GM18867 (cell line): ENCODE measurements around the gene USP15.
"Not testable (repeated sequence)": the region's sequence is repeated elsewhere in the genome, so short reads cannot be mapped to it uniquely, and the experiment has no call there.

Experiments
- ATAC-seq: cut with Tn5 transposase; IDR thresholded peaks from one replicate; pipeline ENCODE4 v1.9.1; 2021; ENCODE audit warnings: mild to moderate bottlenecking, moderate library complexity; ENCODE audit not compliant: unreplicated experiment

The USP15 gene

GRCh38 chr12:62365846-62366245 lies 105.6 kb downstream of the USP15 start:
- ATAC-seq = not testable (repeated sequence)

DNA sequence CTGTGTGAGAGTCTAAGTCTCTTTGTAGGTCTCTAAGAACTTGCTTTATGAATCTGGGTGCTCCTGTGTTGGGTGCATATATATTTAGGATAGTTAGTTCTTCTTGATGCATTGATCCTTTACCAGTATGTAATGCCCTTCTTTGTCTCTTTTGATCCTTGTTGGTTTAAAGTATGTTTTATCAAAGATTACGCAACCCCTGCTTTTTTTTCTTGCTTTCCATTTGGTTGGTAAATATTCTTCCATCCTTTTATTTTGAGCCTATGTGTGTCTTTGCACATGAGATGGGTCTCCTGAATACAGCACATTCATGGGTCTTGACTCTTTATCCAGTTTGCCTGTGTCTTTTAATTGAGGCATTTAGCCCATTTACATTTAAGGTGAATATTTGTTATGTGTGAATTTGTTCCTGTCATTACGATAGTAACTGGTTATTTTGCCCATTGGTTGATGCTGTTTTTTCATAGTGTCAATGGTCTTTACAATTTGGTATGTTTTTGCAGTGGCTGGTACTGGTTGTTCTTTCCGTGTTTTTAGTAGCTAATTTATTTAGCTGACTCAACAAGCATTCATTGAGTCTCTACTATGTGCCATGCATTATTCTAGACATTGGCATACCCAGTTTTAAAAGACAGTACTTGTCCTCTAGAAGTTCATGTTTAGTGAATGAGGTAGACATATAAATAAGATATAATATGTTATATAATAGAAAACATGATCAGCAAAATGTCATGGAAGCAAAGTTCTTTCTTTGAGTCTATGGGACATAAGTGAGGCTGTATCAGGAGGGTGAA lies 108.4 kb downstream of the USP15 start:
- ATAC-seq = not testable (repeated sequence)

GRCh38 chr12:62370189-62370588 lies 110.0 kb downstream of the USP15 start:
- no peak for ATAC-seq

DNA sequence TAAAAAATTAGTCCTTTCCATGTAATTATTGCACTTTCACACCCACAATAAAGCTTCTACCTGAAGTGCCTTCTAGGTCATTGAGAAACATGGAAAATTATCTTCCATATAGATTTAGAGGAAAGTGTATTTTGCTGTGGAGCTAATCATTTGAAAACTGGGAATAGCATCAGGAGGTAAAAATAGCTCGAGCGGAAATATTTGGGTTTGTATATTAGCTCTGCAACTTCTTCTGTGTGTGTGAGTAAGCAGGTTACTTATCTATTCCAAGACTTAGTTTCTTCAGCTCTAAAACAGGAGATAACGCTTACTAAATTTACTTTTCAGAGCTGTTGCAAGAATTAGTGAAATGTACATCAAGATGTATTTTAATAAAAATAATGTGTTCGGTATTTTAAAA lies 111.5 kb downstream of the USP15 start:
- no peak for ATAC-seq

GRCh38 chr12:62372134-62372533 lies 111.9 kb downstream of the USP15 start:
- ATAC-seq = no peak

DNA sequence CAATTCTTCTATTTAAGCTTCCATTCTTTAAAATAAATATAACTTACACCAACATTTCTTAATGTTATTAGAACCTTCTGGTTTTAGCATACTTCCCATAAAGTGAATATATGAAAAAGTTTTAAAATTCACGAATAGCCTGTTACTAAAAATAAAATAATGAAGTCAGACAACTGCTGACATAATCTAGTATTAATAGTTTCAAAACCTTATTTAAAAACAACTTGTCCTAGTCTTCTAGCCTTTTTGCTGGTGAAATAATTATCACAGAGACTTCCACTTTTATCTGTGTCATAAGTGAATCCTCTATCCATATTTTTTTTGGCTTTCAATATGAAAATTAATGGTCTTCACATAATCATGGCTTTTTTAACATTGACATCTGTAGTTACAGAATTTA lies 112.6 kb downstream of the USP15 start:
- no peak for ATAC-seq

DNA sequence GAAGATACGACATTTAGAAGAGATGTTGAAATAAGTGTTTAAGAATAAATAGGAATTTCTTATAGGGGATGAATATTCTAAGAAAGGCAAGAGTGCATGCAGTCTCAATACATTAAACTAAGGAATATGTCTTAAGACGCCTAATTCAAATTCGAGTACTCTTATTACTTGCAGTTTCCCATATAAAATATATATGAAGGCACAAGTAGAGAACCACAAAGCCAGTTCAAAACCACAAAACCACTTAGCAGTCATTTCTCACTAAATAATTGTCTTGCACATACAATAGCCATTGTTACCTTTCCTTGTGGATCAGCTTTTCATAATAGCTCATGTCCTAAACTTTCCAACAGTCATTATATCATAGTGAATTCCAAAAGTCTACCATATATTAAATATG lies 115.4 kb downstream of the USP15 start:
- no peak for ATAC-seq

GRCh38 chr12:62379026-62379722 lies 119.0 kb downstream of the USP15 start:
- ATAC-seq = no peak

- no peak for ATAC-seq
These were observed 119.5 kb downstream of the USP15 start for GRCh38 chr12:62379723-62380045.

- ATAC-seq = no peak
These were observed 122.3 kb downstream of the USP15 start for GRCh38 chr12:62382526-62382925.

DNA sequence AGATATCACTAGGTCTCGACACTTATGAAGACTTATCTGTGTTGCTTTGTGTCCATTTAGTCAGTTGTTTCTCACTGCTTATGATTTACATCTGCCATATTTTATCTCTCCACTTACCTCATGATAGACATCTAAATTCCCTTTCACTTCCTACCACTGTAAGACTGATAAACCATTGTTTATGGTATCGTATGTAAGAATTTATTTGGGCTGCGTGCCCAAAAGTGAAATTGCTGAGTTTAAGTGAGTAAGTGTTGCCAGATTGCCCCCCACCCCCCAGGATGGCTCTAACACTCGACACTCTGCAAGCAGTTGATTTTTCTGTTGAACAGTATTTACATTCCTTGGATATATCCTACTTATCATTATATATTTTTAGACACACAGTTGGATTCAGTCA lies 136.5 kb downstream of the USP15 start:
- no peak for ATAC-seq

- ATAC-seq = no peak
These were observed 139.9 kb downstream of the USP15 start for GRCh38 chr12:62400135-62400534.

DNA sequence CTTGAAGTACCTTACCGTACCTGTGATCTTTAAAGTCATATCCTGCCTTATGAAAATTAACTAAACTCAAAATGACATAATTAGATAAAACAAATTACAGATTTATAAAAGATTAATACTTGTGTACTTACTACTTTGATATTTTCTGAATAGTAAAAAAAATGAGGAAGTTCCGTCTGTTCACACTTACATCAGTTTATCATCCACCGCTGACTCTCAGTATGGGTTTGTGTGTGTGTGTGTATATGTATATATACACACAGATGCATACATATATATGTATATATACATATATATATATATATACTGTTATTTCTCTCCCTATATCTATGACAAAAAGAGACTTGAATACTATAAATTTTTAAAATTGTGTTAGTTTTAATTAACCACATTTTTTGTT lies 141.4 kb downstream of the USP15 start:
- no peak for ATAC-seq

DNA sequence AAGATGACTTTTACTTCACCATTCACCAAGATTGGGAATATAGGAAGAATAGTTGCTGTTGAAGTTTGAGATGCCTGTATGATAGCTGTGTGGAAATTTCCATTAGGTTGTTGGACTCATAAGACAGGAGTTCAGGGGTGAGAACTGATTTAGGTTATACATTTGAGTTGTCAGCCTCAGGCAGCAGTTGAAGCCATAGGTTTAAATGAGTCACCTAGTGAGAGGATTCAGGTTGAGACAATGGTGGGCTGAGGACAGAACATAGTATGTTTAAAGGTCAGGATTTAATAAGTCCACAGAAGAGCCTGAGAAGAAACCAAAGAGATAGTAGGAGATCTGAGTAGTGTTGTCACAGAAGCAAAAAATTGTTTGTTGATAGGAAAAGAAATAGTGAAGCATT lies 142.8 kb downstream of the USP15 start:
- no peak for ATAC-seq

DNA sequence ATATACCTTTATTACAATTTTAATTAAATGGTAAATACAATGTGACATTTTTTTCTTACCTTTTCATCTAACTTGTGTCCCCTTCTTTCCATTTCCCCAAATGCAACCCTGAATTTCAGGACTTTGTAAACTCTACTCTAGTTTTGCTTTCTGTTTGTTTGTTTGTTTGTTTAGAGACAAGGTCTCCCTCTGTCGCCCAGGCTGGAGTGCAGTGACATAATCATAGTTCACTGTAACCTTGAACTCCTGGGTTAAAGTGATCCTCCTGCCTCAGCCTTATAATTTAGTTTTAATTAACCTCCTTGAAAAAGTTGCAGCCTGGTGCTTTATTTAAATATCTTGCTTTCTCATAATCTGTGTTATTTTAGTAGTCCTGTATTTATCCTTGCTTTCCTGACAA lies 147.4 kb downstream of the USP15 start:
- ATAC-seq = no peak

GRCh38 chr12:62409068-62409467 lies 148.9 kb downstream of the USP15 start:
- no peak for ATAC-seq

- no peak for ATAC-seq
These were observed 154.0 kb downstream of the USP15 start for GRCh38 chr12:62414180-62414579.

- no peak for ATAC-seq
These were observed 165.9 kb downstream of the USP15 start for GRCh38 chr12:62426089-62426488.

GRCh38 chr12:62429457-62429856 lies 169.3 kb downstream of the USP15 start:
- no peak for ATAC-seq

DNA sequence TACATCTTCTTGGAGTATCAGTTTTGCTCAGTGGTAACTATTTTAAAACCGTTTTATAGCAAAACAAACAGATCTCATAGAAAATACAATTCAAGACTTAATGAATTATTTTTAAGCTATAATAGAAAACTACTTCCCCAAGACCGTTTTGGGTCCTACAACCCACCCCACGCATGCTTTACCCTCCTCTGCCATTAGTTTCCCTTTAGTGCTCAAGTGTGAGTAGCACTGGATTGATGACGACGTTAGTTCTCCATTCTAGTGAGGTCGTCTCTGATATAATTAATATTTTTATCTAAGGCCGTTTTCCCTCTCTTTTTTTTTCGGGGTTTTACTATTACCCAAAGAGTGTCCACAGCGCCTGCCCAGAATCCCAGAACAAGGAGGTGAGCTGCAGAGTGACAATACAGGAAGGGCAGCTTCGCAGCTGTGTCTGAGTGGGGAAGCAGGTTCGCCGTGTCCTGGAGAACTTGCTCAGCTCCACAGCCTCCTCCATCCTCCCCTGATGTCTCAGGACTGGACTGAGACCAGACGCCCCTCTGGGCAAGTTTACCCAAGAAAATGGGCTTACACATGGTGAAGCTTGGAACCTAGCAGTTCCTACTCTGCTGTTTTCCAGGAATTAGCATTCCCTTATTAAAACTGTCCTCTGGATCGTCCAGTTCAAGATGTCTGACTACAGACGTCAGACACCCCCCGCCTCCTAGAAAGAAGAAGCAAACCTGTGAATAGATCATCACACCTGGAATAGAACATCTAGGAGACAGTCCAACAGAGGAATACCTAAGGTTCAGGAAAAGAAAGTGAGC lies 174.5 kb downstream of the USP15 start:
- ATAC-seq = no peak

DNA sequence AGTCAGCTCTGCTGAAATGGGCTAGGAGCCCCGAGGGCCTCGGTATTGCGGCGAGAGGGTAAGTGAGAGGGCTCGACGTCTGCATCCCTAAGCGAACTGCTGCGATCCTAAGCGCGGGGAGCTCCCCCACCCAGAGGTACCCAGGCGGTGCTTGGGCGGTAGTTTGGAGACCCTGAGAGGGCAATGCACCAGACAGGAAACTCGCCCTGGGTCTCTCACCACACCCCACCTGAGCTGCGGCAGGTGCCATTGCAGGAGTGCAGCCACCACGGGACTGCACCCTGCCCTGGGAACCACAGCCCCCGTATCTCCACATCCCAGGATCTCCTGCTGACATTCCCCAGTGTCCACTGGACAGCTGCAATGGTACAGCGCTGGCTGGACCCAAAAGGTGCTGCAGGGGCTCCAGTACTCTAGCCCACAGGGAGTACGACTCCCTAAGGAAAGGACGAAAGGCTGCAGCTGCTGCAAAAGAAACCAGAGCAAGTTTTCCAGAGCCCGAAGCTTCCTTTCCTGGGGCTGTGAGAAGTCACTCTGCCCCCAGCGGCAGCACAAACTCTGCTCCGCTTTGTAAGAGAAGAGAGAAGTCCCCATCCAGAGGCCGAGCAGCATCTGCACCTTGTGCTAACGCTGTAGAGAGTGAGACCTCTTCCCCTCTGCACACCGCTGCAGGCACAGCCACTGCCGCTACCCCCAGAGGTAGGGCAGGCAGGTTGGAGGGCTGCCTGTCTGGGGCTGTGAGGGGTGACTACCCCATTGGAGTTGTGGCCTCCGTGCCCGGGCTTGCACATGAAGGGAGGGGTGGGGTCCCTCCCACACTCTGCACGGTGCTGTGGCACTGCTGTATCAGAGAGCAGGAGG lies 175.3 kb downstream of the USP15 start:
- ATAC-seq = peak; percentile 70
